Measurements from ENCODE around the gene EXOC2. TPM values are rescaled to one million over a fixed set of nuclear protein-coding genes. Genes with fewer than 3 reads are reported as not detected.

Gene EXOC2
- total and polyA plus RNA-seq, 2 donors (not counting 1 experiment from before 2014, with no cell fraction given): 12.2 to 45.0 TPM

DNA sequence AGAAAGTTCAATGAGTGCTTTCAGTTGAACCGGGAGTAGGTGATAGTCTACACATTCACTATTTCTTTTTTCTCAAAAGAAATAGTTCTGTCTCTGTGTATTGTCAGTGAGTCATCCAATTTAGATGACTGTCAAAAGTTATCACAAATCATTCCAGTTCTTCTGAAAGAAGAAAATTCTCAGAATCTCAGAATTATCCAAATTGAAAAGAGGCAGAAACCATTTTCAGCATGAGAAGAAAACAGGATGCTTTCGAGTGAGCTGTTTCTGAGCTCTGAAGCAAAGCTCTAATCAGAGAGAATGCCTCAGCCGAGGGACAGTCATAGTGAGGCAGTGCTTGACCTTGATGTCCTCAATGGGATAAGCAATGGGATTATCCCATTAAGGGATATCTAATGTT is 134.0 kb downstream of the EXOC2 start:
- Mint-ChIP-seq H3K4me3 (no peak overlapping the region), H3K4me1 (peaks cover 1% of the 10 kb centered on the region), H3K27me3 (no peaks in the 10 kb centered on the region), H3K27ac (no peak overlapping the region), H3K9me3 (ENCODE audit: insufficient read depth) (no peaks in the 10 kb centered on the region)
- Histone ChIP-seq H3K9ac (ENCODE audit: low read length) (no peak overlapping the region), H3K4me3 (ENCODE audit: control extremely low read depth in 1 of 5, extremely low read depth in 1 of 5, insufficient read depth in 1 of 5, low read depth in 2 of 5, low read length in 4 of 5) (no peak overlapping the region), H3K36me3 (replicated peaks in 1 of 2; ENCODE audit: control extremely low read depth in 1 of 2, control insufficient read depth in 1 of 2, extremely low read depth in 1 of 2, insufficient read depth in 2 of 2, low read length in 1 of 2) (peaks cover 0 to 55% of the 10 kb centered on the region in 2 experiments), H3K4me1 (ENCODE audit: control insufficient read depth in 2 of 2, insufficient read depth in 2 of 2, low read length in 2 of 2) (no peaks in the 10 kb centered on the region), H4K20me1 (ENCODE audit: control insufficient read depth, insufficient read depth, low read length, poor library complexity, severe bottlenecking) (no peaks in the 10 kb centered on the region), H3K4me2 (replicated peaks; ENCODE audit: low read depth, low read length, poor library complexity, severe bottlenecking) (no peak overlapping the region), H3K27ac (ENCODE audit: low read length in 2 of 2) (no peak overlapping the region), H2AFZ (ENCODE audit: insufficient read depth, low read depth, low read length, poor library complexity, severe bottlenecking) (no peak overlapping the region), H3K27me3 (replicated peaks in 1 of 4; ENCODE audit: control extremely low read depth in 1 of 4, control insufficient read depth in 3 of 4, insufficient read depth in 4 of 4, low read length in 3 of 4) (no peaks in the 10 kb centered on the region), H3K9me3 (ENCODE audit: control extremely low read depth in 1 of 3, control insufficient read depth in 2 of 3, insufficient read depth in 1 of 3, low read length in 2 of 3) (no peaks in the 10 kb centered on the region), H3K79me2 (ENCODE audit: control insufficient read depth, insufficient read depth, low read length) (no peaks in the 10 kb centered on the region)
- intact Hi-C loops (cut with micrococcal nuclease): no loop called here
- ATAC-seq (ENCODE audit: low read depth): no peak
- CTCF ChIA-PET: interaction anchor here (1.1 to 1.4 kb wide), 2 partner anchors 9 to 34 kb away, joined by 3 read pairs; no protein-coding TSS in a partner anchor
- POLR2A ChIA-PET: no interaction called here
- WGBS (ENCODE audit: insufficient coverage): 90% methylated on average over 2 of the region's 3 CpGs
- no peak for DNase-seq
- TF ChIP-seq, protein P1, sequence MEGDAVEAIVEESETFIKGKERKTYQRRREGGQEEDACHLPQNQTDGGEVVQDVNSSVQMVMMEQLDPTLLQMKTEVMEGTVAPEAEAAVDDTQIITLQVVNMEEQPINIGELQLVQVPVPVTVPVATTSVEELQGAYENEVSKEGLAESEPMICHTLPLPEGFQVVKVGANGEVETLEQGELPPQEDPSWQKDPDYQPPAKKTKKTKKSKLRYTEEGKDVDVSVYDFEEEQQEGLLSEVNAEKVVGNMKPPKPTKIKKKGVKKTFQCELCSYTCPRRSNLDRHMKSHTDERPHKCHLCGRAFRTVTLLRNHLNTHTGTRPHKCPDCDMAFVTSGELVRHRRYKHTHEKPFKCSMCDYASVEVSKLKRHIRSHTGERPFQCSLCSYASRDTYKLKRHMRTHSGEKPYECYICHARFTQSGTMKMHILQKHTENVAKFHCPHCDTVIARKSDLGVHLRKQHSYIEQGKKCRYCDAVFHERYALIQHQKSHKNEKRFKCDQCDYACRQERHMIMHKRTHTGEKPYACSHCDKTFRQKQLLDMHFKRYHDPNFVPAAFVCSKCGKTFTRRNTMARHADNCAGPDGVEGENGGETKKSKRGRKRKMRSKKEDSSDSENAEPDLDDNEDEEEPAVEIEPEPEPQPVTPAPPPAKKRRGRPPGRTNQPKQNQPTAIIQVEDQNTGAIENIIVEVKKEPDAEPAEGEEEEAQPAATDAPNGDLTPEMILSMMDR (IDR thresholded peaks at IDR 0.05): no peak
- TF ChIP-seq EZH2 (IDR thresholded peaks at IDR 0.05; ENCODE audit: borderline replicate concordance, insufficient read depth, low read depth, low read length, poor library complexity, severe bottlenecking): no peak

DNA sequence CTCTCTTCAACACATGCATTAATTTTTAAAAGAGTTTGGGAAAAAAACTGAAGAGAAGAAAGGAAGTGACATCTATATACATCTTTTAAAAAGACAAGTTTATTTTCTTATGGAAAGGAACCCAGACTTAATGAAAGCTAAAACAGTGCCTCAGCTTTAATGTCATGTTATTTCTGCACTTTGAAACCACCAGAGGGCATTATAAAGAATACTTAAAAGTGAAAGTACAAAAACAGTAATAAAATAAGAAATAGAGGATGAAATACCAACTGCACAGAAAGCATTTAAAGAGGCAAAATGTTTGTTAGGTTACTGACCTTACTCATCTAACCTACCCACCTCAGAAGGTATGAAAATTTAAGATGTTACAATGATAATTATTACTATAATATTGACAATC is 134.8 kb downstream of the EXOC2 start:
- Histone ChIP-seq H3K27me3 (replicated peaks in 1 of 4; ENCODE audit: control extremely low read depth in 1 of 4, control insufficient read depth in 3 of 4, insufficient read depth in 4 of 4, low read length in 3 of 4) (no peaks in the 10 kb centered on the region), H2AFZ (ENCODE audit: insufficient read depth, low read depth, low read length, poor library complexity, severe bottlenecking) (no peak overlapping the region), H3K9ac (ENCODE audit: low read length) (no peak overlapping the region), H3K4me3 (ENCODE audit: control extremely low read depth in 1 of 5, extremely low read depth in 1 of 5, insufficient read depth in 1 of 5, low read depth in 2 of 5, low read length in 4 of 5) (no peak overlapping the region), H3K4me2 (replicated peaks; ENCODE audit: low read depth, low read length, poor library complexity, severe bottlenecking) (no peak overlapping the region), H3K27ac (ENCODE audit: low read length in 2 of 2) (no peak overlapping the region), H3K36me3 (replicated peaks in 1 of 2; ENCODE audit: control extremely low read depth in 1 of 2, control insufficient read depth in 1 of 2, extremely low read depth in 1 of 2, insufficient read depth in 2 of 2, low read length in 1 of 2) (peaks cover 0 to 49% of the 10 kb centered on the region in 2 experiments), H3K4me1 (ENCODE audit: control insufficient read depth in 2 of 2, insufficient read depth in 2 of 2, low read length in 2 of 2) (no peaks in the 10 kb centered on the region), H3K9me3 (ENCODE audit: control extremely low read depth in 1 of 3, control insufficient read depth in 2 of 3, insufficient read depth in 1 of 3, low read length in 2 of 3) (no peaks in the 10 kb centered on the region), H4K20me1 (ENCODE audit: control insufficient read depth, insufficient read depth, low read length, poor library complexity, severe bottlenecking) (no peaks in the 10 kb centered on the region), H3K79me2 (ENCODE audit: control insufficient read depth, insufficient read depth, low read length) (no peaks in the 10 kb centered on the region)
- no peak overlapping the region for H3K4me3 Mint-ChIP-seq
- H3K27me3 Mint-ChIP-seq: no peaks in the 10 kb centered on the region
- ATAC-seq (ENCODE audit: low read depth): no peak
- TF ChIP-seq, protein P1 (IDR thresholded peaks at IDR 0.05): peak; percentile 42
- no peak for TF ChIP-seq EZH2 (IDR thresholded peaks at IDR 0.05; ENCODE audit: borderline replicate concordance, insufficient read depth, low read depth, low read length, poor library complexity, severe bottlenecking)
- H3K9me3 Mint-ChIP-seq (ENCODE audit: insufficient read depth): no peaks in the 10 kb centered on the region
- H3K27ac Mint-ChIP-seq: no peak overlapping the region
- POLR2A ChIA-PET: no interaction called here
- no peak for DNase-seq
- CTCF ChIA-PET: no interaction called here
- intact Hi-C loops (cut with micrococcal nuclease): no loop called here
- peaks cover 1% of the 10 kb centered on the region for H3K4me1 Mint-ChIP-seq

All from B cell (primary cell).